HepG2 (cell line): ENCODE results near the gene JPT1. TPM values are rescaled to one million over a fixed set of nuclear protein-coding genes. Genes with fewer than 3 reads are reported as not detected.

ENCODE experiments used
- AGO1 ChIP-seq: fragments of 200-400 bp; formaldehyde crosslinking; IDR thresholded peaks from 2 replicates; pipeline ENCODE4 v1.6.1; 2017; ENCODE audit warnings: mild to moderate bottlenecking, low read depth, low read length, moderate library complexity; ENCODE audit not compliant: poor library complexity, severe bottlenecking
- CREB1 ChIP-seq, 2 experiments: fragments of 450-650 bp in 1 of 2; IDR thresholded peaks; 2 replicates each; pipeline ENCODE4 v1.6.1; 2016 to 2017; ENCODE audit warnings: control low read depth in 1 of 2, mild to moderate bottlenecking in 1 of 2, missing compliant biosample characterization in 1 of 2, missing genetic modification characterization in 1 of 2
- DMAP1 ChIP-seq: IDR thresholded peaks from 2 replicates; pipeline ENCODE4 v1.6.1; 2016
- EED ChIP-seq: sonication (generic); formaldehyde crosslinking; IDR thresholded peaks from 2 replicates; pipeline ENCODE4 v1.5.0; 2020; ENCODE audit warnings: mild to moderate bottlenecking, missing genetic modification reagents
- FLYWCH1 ChIP-seq: sonication (generic); formaldehyde crosslinking; IDR thresholded peaks from 2 replicates; pipeline ENCODE4 v1.8.1; 2023; ENCODE audit warnings: mild to moderate bottlenecking, missing genetic modification reagents
- GPN1 ChIP-seq: sonication (generic); formaldehyde crosslinking; IDR thresholded peaks from 2 replicates; pipeline ENCODE4 v1.5.1; 2020; ENCODE audit warnings: missing genetic modification reagents, borderline replicate concordance
- ISL2 ChIP-seq: sonication (generic); formaldehyde crosslinking; IDR thresholded peaks from 2 replicates; pipeline ENCODE4 v1.5.0; 2020; ENCODE audit warnings: missing genetic modification reagents
- MTA1 ChIP-seq: sonication (generic); formaldehyde crosslinking; IDR thresholded peaks from 2 replicates; pipeline ENCODE4 v1.4.0; 2020; ENCODE audit warnings: missing genetic modification reagents, mild to moderate bottlenecking, borderline replicate concordance
- NR2F1 ChIP-seq, 2 experiments: fragments of 450-650 bp in 1 of 2; formaldehyde crosslinking in 1 of 2; IDR thresholded peaks; 2 replicates each; pipeline versions ENCODE4 v1.5.0 to v1.6.1; 2016 to 2020; ENCODE audit warnings: mild to moderate bottlenecking in 1 of 2, missing compliant biosample characterization in 1 of 2, missing genetic modification reagents in 1 of 2, moderate library complexity in 1 of 2
- PAF1 ChIP-seq: IDR thresholded peaks from 2 replicates; pipeline ENCODE4 v1.6.1; 2016; ENCODE audit warnings: missing genetic modification reagents, missing compliant biosample characterization
- RFXAP ChIP-seq: sonication (generic); formaldehyde crosslinking; IDR thresholded peaks from 2 replicates; pipeline ENCODE4 v1.4.0; 2020; ENCODE audit warnings: missing genetic modification reagents, borderline replicate concordance
- SAP130 ChIP-seq: IDR thresholded peaks from 2 replicates; pipeline ENCODE4 v1.6.1; 2016; ENCODE audit warnings: low read depth
- STAG1 ChIP-seq: sonication (generic); formaldehyde crosslinking; IDR thresholded peaks from 2 replicates; pipeline ENCODE4 v1.4.0; 2020; ENCODE audit warnings: missing genetic modification reagents
- ZFP62 ChIP-seq: sonication (generic); formaldehyde crosslinking; IDR thresholded peaks from 2 replicates; pipeline ENCODE4 v1.4.0; 2020; ENCODE audit warnings: missing genetic modification reagents
- ZMAT3 ChIP-seq: sonication (generic); formaldehyde crosslinking; conservative IDR thresholded peaks from 2 replicates; pipeline ENCODE4 v1.7.0; 2021; ENCODE audit warnings: missing genetic modification reagents
- ZNF260 ChIP-seq: sonication (generic); formaldehyde crosslinking; IDR thresholded peaks from 2 replicates; pipeline ENCODE4 v1.4.0; 2020; ENCODE audit warnings: missing genetic modification reagents, low read depth, mild to moderate bottlenecking, borderline replicate concordance
- ZNF33B ChIP-seq: sonication (generic); formaldehyde crosslinking; IDR thresholded peaks from 2 replicates; pipeline ENCODE4 v1.5.1; 2020; ENCODE audit warnings: mild to moderate bottlenecking, missing genetic modification reagents
- ZNF343 ChIP-seq: sonication (generic); formaldehyde crosslinking; IDR thresholded peaks from 2 replicates; pipeline ENCODE4 v1.4.0; 2020; ENCODE audit warnings: mild to moderate bottlenecking, missing genetic modification reagents
- ZNF460 ChIP-seq: sonication (generic); formaldehyde crosslinking; IDR thresholded peaks from 2 replicates; pipeline ENCODE4 v1.5.1; 2020; ENCODE audit warnings: missing genetic modification reagents, mild to moderate bottlenecking, borderline replicate concordance
- polyA plus RNA-seq, 8 experiments: library from polyadenylated mRNA; depleted of rRNA in 3 of 8; stranded (reverse) in 7 of 8; unstranded in 1 of 8; fragments of >200 nt; fragmentation: Illumina TruSeq in 4 of 8; extraction: Trizol in 4 of 8; gene quantifications; 2 replicates each; pipeline versions ENCODE4 v1.2.1 to v1.2.3, GENCODE V29; 2011 to 2016; ENCODE audit warnings: low read depth in 4 of 8, missing spikeins in 1 of 8, mixed read lengths in 1 of 8; ENCODE audit not compliant: insufficient read depth in 1 of 8
- total RNA-seq, 5 experiments: library from RNA; depleted of rRNA; stranded (reverse); fragments of >200 nt; fragmentation: Illumina TruSeq; extraction: Trizol; gene quantifications; 2 replicates each; pipeline ENCODE4 v1.2.3, GENCODE V29; 2016; ENCODE audit warnings: low read depth in 1 of 5
- TF ChIP-seq, protein P1 (sequence below): sonication (generic); formaldehyde crosslinking; IDR thresholded peaks from 2 replicates; pipeline ENCODE4 v1.5.0; 2020; ENCODE audit warnings: mild to moderate bottlenecking, missing genetic modification reagents
- TF ChIP-seq, protein P2 (sequence below): sonication (generic); formaldehyde crosslinking; conservative IDR thresholded peaks from 2 replicates; pipeline ENCODE4 v1.8.1; 2023; ENCODE audit warnings: missing genetic modification reagents
- TF ChIP-seq, protein P3 (sequence below), 2 experiments: sonication (generic) in 1 of 2; formaldehyde crosslinking in 1 of 2; IDR thresholded peaks; 2 replicates each; pipeline versions ENCODE4 v1.6.1 to v1.9.0; 2014 to 2022; ENCODE audit warnings: antibody characterized with exemption in 1 of 2, borderline replicate concordance in 1 of 2, inconsistent platforms in 1 of 2, low read depth in 1 of 2, missing genetic modification reagents in 1 of 2

JPT1 gene
- total and polyA plus RNA-seq, 2 of the 13 experiments (the other 11 are each of a cell fraction or from before 2014, with no cell fraction given): 43.3 to 256 TPM

DNA sequence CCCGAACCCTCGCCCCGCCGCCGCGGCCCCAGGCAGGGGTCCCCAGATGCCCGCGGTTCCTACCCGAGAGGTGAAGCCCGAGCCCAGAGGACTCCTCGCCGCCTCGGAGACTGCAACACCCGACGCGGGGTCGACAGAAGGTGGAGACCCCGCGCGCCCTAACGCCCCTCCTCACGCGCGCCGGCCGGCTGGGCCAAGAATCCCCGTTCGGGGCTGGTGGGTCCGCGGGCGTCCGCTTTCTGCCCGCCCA is 27.9 kb upstream of the JPT1 start (continued):
- TF ChIP-seq, protein P1, sequence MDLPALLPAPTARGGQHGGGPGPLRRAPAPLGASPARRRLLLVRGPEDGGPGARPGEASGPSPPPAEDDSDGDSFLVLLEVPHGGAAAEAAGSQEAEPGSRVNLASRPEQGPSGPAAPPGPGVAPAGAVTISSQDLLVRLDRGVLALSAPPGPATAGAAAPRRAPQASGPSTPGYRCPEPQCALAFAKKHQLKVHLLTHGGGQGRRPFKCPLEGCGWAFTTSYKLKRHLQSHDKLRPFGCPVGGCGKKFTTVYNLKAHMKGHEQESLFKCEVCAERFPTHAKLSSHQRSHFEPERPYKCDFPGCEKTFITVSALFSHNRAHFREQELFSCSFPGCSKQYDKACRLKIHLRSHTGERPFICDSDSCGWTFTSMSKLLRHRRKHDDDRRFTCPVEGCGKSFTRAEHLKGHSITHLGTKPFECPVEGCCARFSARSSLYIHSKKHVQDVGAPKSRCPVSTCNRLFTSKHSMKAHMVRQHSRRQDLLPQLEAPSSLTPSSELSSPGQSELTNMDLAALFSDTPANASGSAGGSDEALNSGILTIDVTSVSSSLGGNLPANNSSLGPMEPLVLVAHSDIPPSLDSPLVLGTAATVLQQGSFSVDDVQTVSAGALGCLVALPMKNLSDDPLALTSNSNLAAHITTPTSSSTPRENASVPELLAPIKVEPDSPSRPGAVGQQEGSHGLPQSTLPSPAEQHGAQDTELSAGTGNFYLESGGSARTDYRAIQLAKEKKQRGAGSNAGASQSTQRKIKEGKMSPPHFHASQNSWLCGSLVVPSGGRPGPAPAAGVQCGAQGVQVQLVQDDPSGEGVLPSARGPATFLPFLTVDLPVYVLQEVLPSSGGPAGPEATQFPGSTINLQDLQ (CRISPR knock-in tag): no peak
- peak; percentile 40; the same call in 1 of the 2 replicates for TF ChIP-seq SAP130
- TF ChIP-seq EED (CRISPR knock-in tag): no peak; the same call in 1 of the 2 replicates
- no peak for TF ChIP-seq STAG1
- TF ChIP-seq PAF1: no peak
- TF ChIP-seq, protein P2, sequence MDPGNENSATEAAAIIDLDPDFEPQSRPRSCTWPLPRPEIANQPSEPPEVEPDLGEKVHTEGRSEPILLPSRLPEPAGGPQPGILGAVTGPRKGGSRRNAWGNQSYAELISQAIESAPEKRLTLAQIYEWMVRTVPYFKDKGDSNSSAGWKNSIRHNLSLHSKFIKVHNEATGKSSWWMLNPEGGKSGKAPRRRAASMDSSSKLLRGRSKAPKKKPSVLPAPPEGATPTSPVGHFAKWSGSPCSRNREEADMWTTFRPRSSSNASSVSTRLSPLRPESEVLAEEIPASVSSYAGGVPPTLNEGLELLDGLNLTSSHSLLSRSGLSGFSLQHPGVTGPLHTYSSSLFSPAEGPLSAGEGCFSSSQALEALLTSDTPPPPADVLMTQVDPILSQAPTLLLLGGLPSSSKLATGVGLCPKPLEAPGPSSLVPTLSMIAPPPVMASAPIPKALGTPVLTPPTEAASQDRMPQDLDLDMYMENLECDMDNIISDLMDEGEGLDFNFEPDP (CRISPR knock-in tag): peak; percentile 74; the same call in 1 of the 2 replicates
- no peak for TF ChIP-seq ZFP62 (CRISPR knock-in tag)
- no peak for TF ChIP-seq ISL2 (CRISPR knock-in tag)
- TF ChIP-seq NR2F1 (CRISPR knock-in tag; IDR thresholded peaks at IDR 0.05): no peak
- TF ChIP-seq ZNF343 (CRISPR knock-in tag): peak; percentile 89
- no peak for TF ChIP-seq ZNF260 (CRISPR knock-in tag)
- TF ChIP-seq CREB1 (IDR thresholded peaks at IDR 0.05): no peak
- no peak for TF ChIP-seq CREB1 (CRISPR knock-in tag; IDR thresholded peaks at IDR 0.05)
- no peak for TF ChIP-seq RFXAP
- TF ChIP-seq GPN1 (CRISPR knock-in tag): no peak
- TF ChIP-seq ZNF460: 0 out of 2 replicates have a peak, but pooled peaks have one; percentile 27
- peak; percentile 55 for TF ChIP-seq ZMAT3 (CRISPR knock-in tag)
- TF ChIP-seq, protein P3, sequence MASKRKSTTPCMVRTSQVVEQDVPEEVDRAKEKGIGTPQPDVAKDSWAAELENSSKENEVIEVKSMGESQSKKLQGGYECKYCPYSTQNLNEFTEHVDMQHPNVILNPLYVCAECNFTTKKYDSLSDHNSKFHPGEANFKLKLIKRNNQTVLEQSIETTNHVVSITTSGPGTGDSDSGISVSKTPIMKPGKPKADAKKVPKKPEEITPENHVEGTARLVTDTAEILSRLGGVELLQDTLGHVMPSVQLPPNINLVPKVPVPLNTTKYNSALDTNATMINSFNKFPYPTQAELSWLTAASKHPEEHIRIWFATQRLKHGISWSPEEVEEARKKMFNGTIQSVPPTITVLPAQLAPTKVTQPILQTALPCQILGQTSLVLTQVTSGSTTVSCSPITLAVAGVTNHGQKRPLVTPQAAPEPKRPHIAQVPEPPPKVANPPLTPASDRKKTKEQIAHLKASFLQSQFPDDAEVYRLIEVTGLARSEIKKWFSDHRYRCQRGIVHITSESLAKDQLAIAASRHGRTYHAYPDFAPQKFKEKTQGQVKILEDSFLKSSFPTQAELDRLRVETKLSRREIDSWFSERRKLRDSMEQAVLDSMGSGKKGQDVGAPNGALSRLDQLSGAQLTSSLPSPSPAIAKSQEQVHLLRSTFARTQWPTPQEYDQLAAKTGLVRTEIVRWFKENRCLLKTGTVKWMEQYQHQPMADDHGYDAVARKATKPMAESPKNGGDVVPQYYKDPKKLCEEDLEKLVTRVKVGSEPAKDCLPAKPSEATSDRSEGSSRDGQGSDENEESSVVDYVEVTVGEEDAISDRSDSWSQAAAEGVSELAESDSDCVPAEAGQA (IDR thresholded peaks at IDR 0.05; ENCODE audit: low read depth): no peak
- TF ChIP-seq, protein P3 (CRISPR knock-in tag; IDR thresholded peaks at IDR 0.05; ENCODE audit: borderline replicate concordance): no peak
- TF ChIP-seq ZNF33B (CRISPR knock-in tag): 0 out of 2 replicates have a peak, but pooled peaks have one; percentile 39
- 0 out of 2 replicates have a peak, but pooled peaks have one; percentile 32 for TF ChIP-seq FLYWCH1
- TF ChIP-seq AGO1: peak; percentile 44
- peak; percentile 36; the same call in 1 of the 2 replicates for TF ChIP-seq MTA1
- peak; percentile 14; the same call in 1 of the 2 replicates for TF ChIP-seq DMAP1 (CRISPR knock-in tag)
